Ectodermal cell (in vitro differentiated cells): ENCODE measurements around the gene RGS9BP. TPM values are rescaled to one million over a fixed set of nuclear protein-coding genes. Genes with fewer than 3 reads are reported as not detected.

Experiments used
- H3K27ac ChIP-seq: 2 replicates; pipeline ENCODE4 v1.7.0; 2013; ENCODE audit warnings: mild to moderate bottlenecking, low read depth, low read length; ENCODE audit not compliant: insufficient read depth, poor library complexity, severe bottlenecking
- H3K27me3 ChIP-seq: 2 replicates; pipeline ENCODE4 v1.7.0; 2013; ENCODE audit warnings: mild to moderate bottlenecking, low read length; ENCODE audit not compliant: insufficient read depth, control insufficient read depth, poor library complexity, severe bottlenecking
- H3K36me3 ChIP-seq: one replicate; pipeline ENCODE4 v1.7.0; 2013; ENCODE audit warnings: low read length; ENCODE audit not compliant: control insufficient read depth, insufficient read depth
- H3K4me1 ChIP-seq: one replicate; pipeline ENCODE4 v1.7.0; 2013; ENCODE audit warnings: low read length; ENCODE audit not compliant: control insufficient read depth, insufficient read depth
- H3K4me3 ChIP-seq: 2 replicates; pipeline ENCODE4 v1.7.0; 2013; ENCODE audit warnings: low read depth, low read length, control low read depth; ENCODE audit not compliant: insufficient read depth
- H3K9me3 ChIP-seq: 2 replicates; pipeline ENCODE4 v1.7.0; 2013; ENCODE audit warnings: mild to moderate bottlenecking, low read length, moderate library complexity; ENCODE audit not compliant: control insufficient read depth
- WGBS, 2 experiments: methylation state at CpG; one replicate each; pipeline ENCODE4 v1.1.7; 2013; ENCODE audit warnings: missing lambda C conversion rate in 2 of 2; 5-methylcytosine and 5-hydroxymethylcytosine counted together
- polyA plus RNA-seq, 4 experiments: library from polyadenylated mRNA; stranded (reverse); fragments of 50-300 nt; gene quantifications; one replicate each; pipeline ENCODE4 v1.2.3, GENCODE V29; 2013

The RGS9BP gene
- not detected for polyA plus RNA-seq (2013, experiment 1 of 4)
- polyA plus RNA-seq (2013, experiment 2 of 4), result 0.21 TPM
- polyA plus RNA-seq (2013, experiment 3 of 4), result 0.11 TPM
- polyA plus RNA-seq (2013, experiment 4 of 4), result 0.16 TPM

- WGBS, 2 experiments, result 5 to 6% methylated on average over 53 of the region's 53 CpGs
- H3K4me1 ChIP-seq, result peaks cover 10% of the 10 kb centered on the region
- peak within 1 kb of the TSS; percentile 62 for H3K4me3 ChIP-seq
- H3K9me3 ChIP-seq, result no peaks in the 10 kb centered on the region
- H3K36me3 ChIP-seq, result no peaks in the 10 kb centered on the region
- no peak within 1 kb of the TSS for H3K27ac ChIP-seq
- peaks cover 53% of the 10 kb centered on the region for H3K27me3 ChIP-seq
Observed at GRCh38 chr19:32675720-32676185, at the start of gene RGS9BP. Gene RGS9BP, plus strand, starts transcription at chr19:32675848. Its CDS starts 416 bp downstream, at chr19:32676264.

GRCh38 chr19:32626969-32627368 is 48.7 kb upstream of the RGS9BP start:
- H3K36me3 ChIP-seq, result peaks cover 6% of the 10 kb centered on the region
- 94 to 100% methylated on average over 2 to 4 of the region's 4 CpGs for WGBS, 2 experiments
- no peaks in the 10 kb centered on the region for H3K9me3 ChIP-seq
- no peak overlapping the region for H3K27ac ChIP-seq
- H3K27me3 ChIP-seq, result no peaks in the 10 kb centered on the region
- H3K4me1 ChIP-seq, result no peaks in the 10 kb centered on the region
- H3K4me3 ChIP-seq, result no peak overlapping the region

- WGBS, 2 experiments, result 89 to 91% methylated on average over 15 of the region's 15 CpGs
- Histone ChIP-seq H3K27ac (no peak overlapping the region), H3K4me1 (no peaks in the 10 kb centered on the region)
Observed at GRCh38 chr19:32627714-32628270, 47.9 kb upstream of the RGS9BP start.

GRCh38 chr19:32630338-32630737 is 45.3 kb upstream of the RGS9BP start:
- 85 to 88% methylated on average over 14 of the region's 14 CpGs for WGBS, 2 experiments
- Histone ChIP-seq H3K27me3 (no peaks in the 10 kb centered on the region), H3K27ac (no peak overlapping the region), H3K36me3 (peaks cover 3% of the 10 kb centered on the region), H3K4me1 (no peaks in the 10 kb centered on the region), H3K9me3 (no peaks in the 10 kb centered on the region), H3K4me3 (no peak overlapping the region)

More at GRCh38 chr19:32627714-32628270, 47.9 kb upstream of the RGS9BP start:
- Histone ChIP-seq H3K4me3 (no peak overlapping the region), H3K36me3 (peaks cover 3% of the 10 kb centered on the region), H3K27me3 (no peaks in the 10 kb centered on the region), H3K9me3 (no peaks in the 10 kb centered on the region)

- no peaks in the 10 kb centered on the region for H3K4me1 ChIP-seq
- peaks cover 3% of the 10 kb centered on the region for H3K36me3 ChIP-seq
- no peak overlapping the region for H3K4me3 ChIP-seq
- H3K27ac ChIP-seq, result no peak overlapping the region
- WGBS, 2 experiments, result 92 to 94% methylated on average over 15 of the region's 15 CpGs
- H3K9me3 ChIP-seq, result no peaks in the 10 kb centered on the region
- no peaks in the 10 kb centered on the region for H3K27me3 ChIP-seq
Observed at GRCh38 chr19:32631381-32631780, 44.3 kb upstream of the RGS9BP start.

- Histone ChIP-seq H3K9me3 (no peaks in the 10 kb centered on the region), H3K4me1 (no peaks in the 10 kb centered on the region), H3K27me3 (no peaks in the 10 kb centered on the region), H3K27ac (no peak overlapping the region), H3K4me3 (no peak overlapping the region), H3K36me3 (peaks cover 7% of the 10 kb centered on the region)
- WGBS, 2 experiments, result 90 to 91% methylated on average over 14 of the region's 14 CpGs
Observed at GRCh38 chr19:32637480-32637879, 38.2 kb upstream of the RGS9BP start.

- peaks cover 7% of the 10 kb centered on the region for H3K36me3 ChIP-seq
- H3K4me1 ChIP-seq, result no peaks in the 10 kb centered on the region
- H3K9me3 ChIP-seq, result no peaks in the 10 kb centered on the region
- H3K27me3 ChIP-seq, result no peaks in the 10 kb centered on the region
- H3K27ac ChIP-seq, result no peak overlapping the region
- 95 to 96% methylated on average over 13 of the region's 13 CpGs for WGBS, 2 experiments
- H3K4me3 ChIP-seq, result no peak overlapping the region
Observed at GRCh38 chr19:32638625-32639024, 37.0 kb upstream of the RGS9BP start.

GRCh38 chr19:32642771-32643170 is 32.9 kb upstream of the RGS9BP start:
- H3K4me3 ChIP-seq, result no peak overlapping the region
- H3K27ac ChIP-seq, result no peak overlapping the region
- WGBS, 2 experiments, result 87 to 96% methylated on average over 11 to 12 of the region's 12 CpGs
- H3K9me3 ChIP-seq, result no peaks in the 10 kb centered on the region
- no peaks in the 10 kb centered on the region for H3K27me3 ChIP-seq
- peaks cover 7% of the 10 kb centered on the region for H3K36me3 ChIP-seq
- no peaks in the 10 kb centered on the region for H3K4me1 ChIP-seq

GRCh38 chr19:32646556-32646955 is 29.1 kb upstream of the RGS9BP start:
- H3K36me3 ChIP-seq, result no peaks in the 10 kb centered on the region
- no peak overlapping the region for H3K4me3 ChIP-seq
- no peaks in the 10 kb centered on the region for H3K27me3 ChIP-seq
- 93 to 96% methylated on average over 6 of the region's 6 CpGs for WGBS, 2 experiments
- H3K4me1 ChIP-seq, result no peaks in the 10 kb centered on the region
- H3K9me3 ChIP-seq, result no peaks in the 10 kb centered on the region
- H3K27ac ChIP-seq, result no peak overlapping the region

- H3K27ac ChIP-seq, result no peak overlapping the region
- WGBS, 2 experiments, result 96 to 97% methylated on average over 8 of the region's 8 CpGs
- H3K4me1 ChIP-seq, result no peaks in the 10 kb centered on the region
- no peaks in the 10 kb centered on the region for H3K36me3 ChIP-seq
- H3K4me3 ChIP-seq, result no peak overlapping the region
- H3K27me3 ChIP-seq, result no peaks in the 10 kb centered on the region
- no peaks in the 10 kb centered on the region for H3K9me3 ChIP-seq
Observed at GRCh38 chr19:32647361-32647760, 28.3 kb upstream of the RGS9BP start.
